ENCODE results near the gene SYS1.

SYS1 gene

DNA sequence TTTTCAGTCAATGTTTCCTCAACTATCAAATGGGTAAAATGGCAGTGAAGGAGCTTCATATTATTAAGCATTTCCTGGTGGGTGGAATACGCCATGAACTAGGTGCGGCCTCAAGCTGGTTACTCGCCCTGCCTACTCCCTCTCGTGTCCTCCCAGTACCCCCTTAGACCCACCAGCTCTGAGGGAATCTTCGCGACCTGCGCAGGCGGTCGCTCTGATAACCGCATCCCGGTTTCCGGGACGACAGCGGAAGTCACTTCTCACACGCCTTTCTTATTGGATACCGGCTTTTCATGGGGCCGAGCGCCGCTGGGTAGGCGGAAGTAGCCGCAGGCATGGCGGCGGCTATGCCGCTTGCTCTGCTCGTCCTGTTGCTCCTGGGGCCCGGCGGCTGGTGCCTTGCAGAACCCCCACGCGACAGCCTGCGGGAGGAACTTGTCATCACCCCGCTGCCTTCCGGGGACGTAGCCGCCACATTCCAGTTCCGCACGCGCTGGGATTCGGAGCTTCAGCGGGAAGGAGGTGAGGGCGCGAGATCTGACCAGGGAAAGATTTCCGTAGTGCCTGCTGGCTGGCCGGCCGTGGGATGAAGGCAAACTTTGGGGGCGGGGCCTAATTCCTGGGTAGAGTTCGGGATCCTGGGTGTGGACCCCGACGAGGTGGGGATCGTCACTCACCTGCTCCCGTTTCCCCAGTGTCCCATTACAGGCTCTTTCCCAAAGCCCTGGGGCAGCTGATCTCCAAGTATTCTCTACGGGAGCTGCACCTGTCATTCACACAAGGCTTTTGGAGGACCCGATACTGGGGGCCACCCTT, 53.1 kb downstream of the SYS1 start, which contains the start of gene PIGT:
PIGT (plus strand) TSS at position 320 of the 816 bp plus-strand sequence; CDS start at position 336, 16 bp downstream.
- TF ChIP-seq CTCF (IDR thresholded peaks at IDR 0.05), result no peak
- H3K4me3 ChIP-seq (ENCODE audit: low read depth, low read length), result peak within 1 kb of the TSS; percentile 89

DNA sequence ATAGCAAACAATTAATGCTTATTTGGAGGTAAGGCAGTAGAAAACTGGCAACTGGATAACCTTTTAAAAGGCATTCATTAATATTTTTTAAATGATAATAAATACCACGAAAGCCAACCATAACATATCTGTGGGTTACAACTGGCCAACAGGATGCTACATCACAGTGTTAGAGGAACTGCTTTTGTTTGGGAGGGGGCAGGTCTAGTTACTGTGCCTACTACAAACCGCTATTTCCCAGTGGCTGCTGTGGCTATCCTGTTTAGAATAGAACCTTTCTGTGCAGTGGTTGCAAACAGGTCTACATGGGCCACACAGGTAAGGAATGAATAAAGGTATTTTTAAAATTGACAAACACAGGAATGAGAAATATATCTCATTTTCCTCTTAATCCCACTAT, 54.0 kb downstream of the SYS1 start:
- no peak overlapping the region for H3K27ac ChIP-seq
- TF ChIP-seq CTCF (IDR thresholded peaks at IDR 0.05), result no peak
- no peak overlapping the region for H2AFZ ChIP-seq
- no peaks in the 10 kb centered on the region for H3K4me1 ChIP-seq
- no peaks in the 10 kb centered on the region for H3K79me2 ChIP-seq
- H3K9me3 ChIP-seq (ENCODE audit: control insufficient read depth, low read length), result no peaks in the 10 kb centered on the region
- H3K27me3 ChIP-seq (ENCODE audit: control insufficient read depth, insufficient read depth, low read length), result no peaks in the 10 kb centered on the region
- peak overlapping the region; percentile 66 for H3K4me2 ChIP-seq (ENCODE audit: low read length)
- no peak overlapping the region for H3K9ac ChIP-seq
- no peaks in the 10 kb centered on the region for H3K36me3 ChIP-seq (ENCODE audit: control insufficient read depth, insufficient read depth, low read length)
- peak overlapping the region; percentile 89 for H3K4me3 ChIP-seq (ENCODE audit: low read depth, low read length)

More for the DNA sequence above, 53.1 kb downstream of the SYS1 start, which contains the start of gene PIGT:
- Histone ChIP-seq H3K9me3 (ENCODE audit: control insufficient read depth, low read length) (no peaks in the 10 kb centered on the region), H3K36me3 (ENCODE audit: control insufficient read depth, insufficient read depth, low read length) (no peaks in the 10 kb centered on the region), H3K27ac (peak within 1 kb of the TSS; percentile 73), H3K79me2 (no peaks in the 10 kb centered on the region), H3K4me1 (peaks cover 6% of the 10 kb centered on the region), H3K9ac (no peak within 1 kb of the TSS), H3K27me3 (ENCODE audit: control insufficient read depth, insufficient read depth, low read length) (no peaks in the 10 kb centered on the region), H3K4me2 (ENCODE audit: low read length) (peak within 1 kb of the TSS; percentile 66), H2AFZ (peak within 1 kb of the TSS; percentile 90)
